Natural killer cell (primary cell): Measurements from ENCODE around the gene GOLGB1. TPM values are rescaled to one million over a fixed set of nuclear protein-coding genes. Genes with fewer than 3 reads are reported as not detected.

ENCODE experiments used
- ATAC-seq, 3 donors: fragments of 150-1000 bp in 2 of 3; fragments of 200-7000 bp in 1 of 3; cut with Tn5 transposase; 1 replicate in 1 of 3; 2 replicates in 2 of 3; pipeline ENCODE4 v1.10.0; 2021; ENCODE audit warnings: mild to moderate bottlenecking in 2 of 3, moderate library complexity in 2 of 3
- DNase-seq, 2 donors: peaks; one replicate each; pipeline versions ENCODE4 v3.0.0 to v3.0.0-alpha.2; 2013 to 2021; ENCODE audit warnings: mixed read lengths in 1 of 2
- H3K27ac ChIP-seq: one replicate; pipeline ENCODE4 v1.5.1; 2013; ENCODE audit warnings: mild to moderate bottlenecking, low read length
- H3K27me3 ChIP-seq: one replicate; pipeline ENCODE4 v1.6.1; 2013; ENCODE audit warnings: low read length; ENCODE audit not compliant: control insufficient read depth, insufficient read depth
- H3K36me3 ChIP-seq: one replicate; pipeline ENCODE4 v1.6.1; 2013; ENCODE audit warnings: low read length; ENCODE audit not compliant: control insufficient read depth, insufficient read depth
- H3K4me1 ChIP-seq: one replicate; pipeline ENCODE4 v1.6.1; 2013; ENCODE audit warnings: low read length; ENCODE audit not compliant: control insufficient read depth, insufficient read depth
- H3K4me3 ChIP-seq: one replicate; pipeline ENCODE4 v1.5.1; 2013; ENCODE audit warnings: low read length
- H3K9me3 ChIP-seq: one replicate; pipeline ENCODE4 v1.6.1; 2013; ENCODE audit warnings: low read length; ENCODE audit not compliant: control insufficient read depth, insufficient read depth
- H3K27ac Mint-ChIP-seq, 2 donors: one replicate each; pipeline ENCODE4 v1.8.0; 2022; ENCODE audit warnings: mild to moderate bottlenecking in 2 of 2, mixed read lengths in 2 of 2, moderate library complexity in 1 of 2
- H3K27me3 Mint-ChIP-seq, 2 donors: one replicate each; pipeline ENCODE4 v1.8.0; 2022; ENCODE audit warnings: low read depth in 2 of 2, mixed read lengths in 2 of 2
- H3K36me3 Mint-ChIP-seq: one replicate; pipeline ENCODE4 v1.8.0; 2022; ENCODE audit warnings: mixed read lengths
- H3K4me1 Mint-ChIP-seq, 2 donors: one replicate each; pipeline ENCODE4 v1.8.0; 2022; ENCODE audit warnings: mixed read lengths in 2 of 2
- H3K4me3 Mint-ChIP-seq: one replicate; pipeline ENCODE4 v1.8.0; 2022; ENCODE audit warnings: mild to moderate bottlenecking, moderate library complexity, mixed read lengths
- H3K9me3 Mint-ChIP-seq, 2 donors: one replicate each; pipeline ENCODE4 v1.8.0; 2022; ENCODE audit warnings: mixed read lengths in 2 of 2
- CTCF ChIP-seq: fragments of 200-600 bp; IDR thresholded peaks from one replicate; pipeline ENCODE4 v1.8.0; 2022; ENCODE audit warnings: antibody characterized with exemption
- WGBS: methylation state at CpG from one replicate; pipeline ENCODE4 v1.1.7; 2013; ENCODE audit warnings: missing lambda C conversion rate; ENCODE audit not compliant: insufficient coverage; 5-methylcytosine and 5-hydroxymethylcytosine counted together
- intact Hi-C: fragments of 100-400 bp; cut with micrococcal nuclease; formaldehyde crosslinking; loops from one replicate; pipeline ENCODE4 v1.14.2; 2022
- total RNA-seq, 4 donors: library from RNA; stranded (reverse); fragments of 120-200 nt in 1 of 4; gene quantifications; one replicate each; pipeline versions ENCODE4 v1.2.3 to v1.2.4, GENCODE V29; 2013 to 2022

The GOLGB1 gene
- total RNA-seq, 3 donors from 2014 or later (not counting 1 experiment from before 2014, with no cell fraction given), result 55.4 to 67.2 (median 61.1) TPM

DNA sequence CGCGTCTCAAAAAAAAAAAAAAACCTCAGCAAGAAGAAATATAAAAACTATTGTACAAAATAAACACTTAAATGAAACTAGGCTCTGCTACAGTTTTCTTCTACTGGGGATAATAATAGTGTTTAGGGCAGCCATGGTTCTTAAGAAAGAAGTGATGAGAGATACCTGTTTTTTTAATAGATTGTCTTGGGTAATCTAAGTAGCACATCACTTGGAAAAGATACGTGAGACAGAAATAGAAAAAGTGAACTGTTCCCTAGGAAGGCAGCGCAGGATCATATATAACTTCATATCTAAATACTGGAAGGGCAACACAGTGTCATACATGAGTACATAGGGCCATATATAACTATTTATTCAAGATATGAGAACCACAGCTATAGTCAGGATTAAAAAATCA lies 11.9 kb downstream of the GOLGB1 start:
- no peak overlapping the region for H3K4me3 Mint-ChIP-seq
- TF ChIP-seq CTCF, result no peak
- H3K27ac ChIP-seq, result no peak overlapping the region
- 100% methylated on average over 2 of the region's 4 CpGs for WGBS
- intact Hi-C loops, result no loop called here
- ATAC-seq (no peak), DNase-seq (no peak)
- no peak overlapping the region for H3K4me3 ChIP-seq
- H3K9me3 ChIP-seq, result no peaks in the 10 kb centered on the region
- no peak overlapping the region for H3K27ac Mint-ChIP-seq
- H3K4me1 Mint-ChIP-seq, result peaks cover 29 to 42% of the 10 kb centered on the region in 2 donors
- no peaks in the 10 kb centered on the region for H3K36me3 ChIP-seq
- no peaks in the 10 kb centered on the region for H3K36me3 Mint-ChIP-seq
- H3K9me3 Mint-ChIP-seq, result no peaks in the 10 kb centered on the region
- no peaks in the 10 kb centered on the region for H3K27me3 Mint-ChIP-seq
- H3K27me3 ChIP-seq, result no peaks in the 10 kb centered on the region
- H3K4me1 ChIP-seq, result no peaks in the 10 kb centered on the region

GRCh38 chr3:121736112-121736511 lies 13.4 kb downstream of the GOLGB1 start:
- H3K9me3 Mint-ChIP-seq, result no peaks in the 10 kb centered on the region
- H3K4me3 Mint-ChIP-seq, result no peak overlapping the region
- peaks cover 31 to 50% of the 10 kb centered on the region in 2 donors for H3K4me1 Mint-ChIP-seq
- H3K4me1 ChIP-seq, result no peaks in the 10 kb centered on the region
- H3K27me3 ChIP-seq, result no peaks in the 10 kb centered on the region
- WGBS, result 100% methylated on average over 2 of the region's 3 CpGs
- no peaks in the 10 kb centered on the region for H3K27me3 Mint-ChIP-seq
- ATAC-seq (no peak), DNase-seq (no peak)
- H3K9me3 ChIP-seq, result no peaks in the 10 kb centered on the region
- intact Hi-C loops, result no loop called here
- no peaks in the 10 kb centered on the region for H3K36me3 Mint-ChIP-seq
- H3K36me3 ChIP-seq, result no peaks in the 10 kb centered on the region
- no peak overlapping the region for H3K4me3 ChIP-seq
- H3K27ac Mint-ChIP-seq, result no peak overlapping the region
- no peak overlapping the region for H3K27ac ChIP-seq
- TF ChIP-seq CTCF, result no peak

DNA sequence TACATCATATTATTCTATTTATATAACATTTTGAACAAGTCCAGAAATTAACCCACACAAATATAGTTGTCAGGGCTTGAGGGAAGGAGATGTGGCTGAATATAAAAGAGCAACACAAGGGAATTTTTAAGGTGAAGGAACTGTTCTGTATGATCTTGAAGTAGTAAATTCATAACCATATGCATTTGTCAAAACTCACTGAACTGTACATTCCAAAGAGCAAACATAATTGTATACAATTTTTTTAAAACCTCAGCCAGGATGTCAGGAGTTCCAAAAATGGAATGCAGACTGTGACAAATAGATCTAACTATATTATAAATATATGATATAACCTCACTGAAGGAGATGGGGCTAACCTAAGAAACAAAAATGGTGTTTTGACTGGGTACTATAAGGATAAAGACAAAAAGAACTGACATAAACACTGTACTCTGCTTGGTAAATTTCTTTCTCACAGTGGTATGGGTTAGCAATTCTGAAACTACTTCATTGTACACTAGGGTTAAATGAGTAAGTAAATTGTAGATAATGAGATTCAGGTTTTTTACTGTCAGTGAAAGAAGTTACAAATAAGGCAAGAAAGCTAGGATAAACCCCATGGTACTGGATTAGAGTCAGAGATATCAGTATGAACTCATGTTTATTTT lies 14.4 kb downstream of the GOLGB1 start:
- H3K36me3 Mint-ChIP-seq, result no peaks in the 10 kb centered on the region
- intact Hi-C loops, result no loop called here
- Histone ChIP-seq H3K4me3 (no peak overlapping the region), H3K27ac (no peak overlapping the region), H3K4me1 (no peaks in the 10 kb centered on the region), H3K9me3 (no peaks in the 10 kb centered on the region), H3K36me3 (peaks cover 2% of the 10 kb centered on the region), H3K27me3 (no peaks in the 10 kb centered on the region)
- peaks cover 29 to 48% of the 10 kb centered on the region in 2 donors for H3K4me1 Mint-ChIP-seq
- no peak for TF ChIP-seq CTCF
- H3K4me3 Mint-ChIP-seq, result no peak overlapping the region
- H3K9me3 Mint-ChIP-seq, result no peaks in the 10 kb centered on the region
- DNase-seq (no peak), ATAC-seq (no peak)
- no peak overlapping the region for H3K27ac Mint-ChIP-seq
- H3K27me3 Mint-ChIP-seq, result no peaks in the 10 kb centered on the region
